ENCODE data around the gene ACTR1A. TPM values are rescaled to one million over a fixed set of nuclear protein-coding genes. Genes with fewer than 3 reads are reported as not detected.

The ACTR1A gene
- total RNA-seq, 4 donors from 2014 or later = 38.7 to 106 (median 70.9) TPM

GRCh38 chr10:102450124-102450373, 52.5 kb downstream of the ACTR1A start:
- no peak for TF ChIP-seq POLR2A (IDR thresholded peaks at IDR 0.05)
- TF ChIP-seq, protein P1, sequence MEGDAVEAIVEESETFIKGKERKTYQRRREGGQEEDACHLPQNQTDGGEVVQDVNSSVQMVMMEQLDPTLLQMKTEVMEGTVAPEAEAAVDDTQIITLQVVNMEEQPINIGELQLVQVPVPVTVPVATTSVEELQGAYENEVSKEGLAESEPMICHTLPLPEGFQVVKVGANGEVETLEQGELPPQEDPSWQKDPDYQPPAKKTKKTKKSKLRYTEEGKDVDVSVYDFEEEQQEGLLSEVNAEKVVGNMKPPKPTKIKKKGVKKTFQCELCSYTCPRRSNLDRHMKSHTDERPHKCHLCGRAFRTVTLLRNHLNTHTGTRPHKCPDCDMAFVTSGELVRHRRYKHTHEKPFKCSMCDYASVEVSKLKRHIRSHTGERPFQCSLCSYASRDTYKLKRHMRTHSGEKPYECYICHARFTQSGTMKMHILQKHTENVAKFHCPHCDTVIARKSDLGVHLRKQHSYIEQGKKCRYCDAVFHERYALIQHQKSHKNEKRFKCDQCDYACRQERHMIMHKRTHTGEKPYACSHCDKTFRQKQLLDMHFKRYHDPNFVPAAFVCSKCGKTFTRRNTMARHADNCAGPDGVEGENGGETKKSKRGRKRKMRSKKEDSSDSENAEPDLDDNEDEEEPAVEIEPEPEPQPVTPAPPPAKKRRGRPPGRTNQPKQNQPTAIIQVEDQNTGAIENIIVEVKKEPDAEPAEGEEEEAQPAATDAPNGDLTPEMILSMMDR (IDR thresholded peaks at IDR 0.05) = no peak
- Histone ChIP-seq H3K36me3 (no peaks in the 10 kb centered on the region), H3K4me1 (no peaks in the 10 kb centered on the region), H3K27me3 (no peaks in the 10 kb centered on the region), H3K9me3 (no peaks in the 10 kb centered on the region), H3K4me3 (peak overlapping the region; percentile 51 to 82), H3K27ac (peak overlapping the region; percentile 76 to 85)
- intact Hi-C loops (cut with DNase I; ENCODE audit: low total_unique reads) = no loop called here
- DNase-seq = no peak

GRCh38 chr10:102449321-102450123, 53.0 kb downstream of the ACTR1A start:
- Histone ChIP-seq H3K4me1 (no peaks in the 10 kb centered on the region), H3K27ac (peak overlapping the region; percentile 76 to 85), H3K9me3 (no peaks in the 10 kb centered on the region), H3K27me3 (no peaks in the 10 kb centered on the region), H3K4me3 (peak overlapping the region; percentile 51 to 82), H3K36me3 (no peaks in the 10 kb centered on the region)
- no peak for TF ChIP-seq POLR2A (IDR thresholded peaks at IDR 0.05)
- TF ChIP-seq, protein P1 (IDR thresholded peaks at IDR 0.05) = no peak
- DNase-seq = peak; percentile 63 to 78
- intact Hi-C loops (cut with DNase I; ENCODE audit: low total_unique reads) = no loop called here

- TF ChIP-seq, protein P1 (IDR thresholded peaks at IDR 0.05) = no peak
- no peak for TF ChIP-seq POLR2A (IDR thresholded peaks at IDR 0.05)
- Histone ChIP-seq H3K9me3 (no peaks in the 10 kb centered on the region), H3K27me3 (no peaks in the 10 kb centered on the region), H3K4me1 (no peaks in the 10 kb centered on the region), H3K4me3 (no peak overlapping the region), H3K27ac (no peak overlapping the region), H3K36me3 (no peaks in the 10 kb centered on the region)
- DNase-seq = no peak
- intact Hi-C loops (cut with DNase I; ENCODE audit: low total_unique reads) = no loop called here
Observed at GRCh38 chr10:102444851-102445250, 57.7 kb downstream of the ACTR1A start.

GRCh38 chr10:102438374-102438773, 64.1 kb downstream of the ACTR1A start:
- Histone ChIP-seq H3K4me1 (no peaks in the 10 kb centered on the region), H3K27me3 (no peaks in the 10 kb centered on the region), H3K27ac (no peak overlapping the region), H3K4me3 (no peak overlapping the region), H3K36me3 (no peaks in the 10 kb centered on the region), H3K9me3 (no peaks in the 10 kb centered on the region)
- TF ChIP-seq, protein P1 (IDR thresholded peaks at IDR 0.05) = no peak
- TF ChIP-seq POLR2A (IDR thresholded peaks at IDR 0.05) = no peak
- no peak for DNase-seq
- intact Hi-C loops (cut with DNase I; ENCODE audit: low total_unique reads) = no loop called here

DNA sequence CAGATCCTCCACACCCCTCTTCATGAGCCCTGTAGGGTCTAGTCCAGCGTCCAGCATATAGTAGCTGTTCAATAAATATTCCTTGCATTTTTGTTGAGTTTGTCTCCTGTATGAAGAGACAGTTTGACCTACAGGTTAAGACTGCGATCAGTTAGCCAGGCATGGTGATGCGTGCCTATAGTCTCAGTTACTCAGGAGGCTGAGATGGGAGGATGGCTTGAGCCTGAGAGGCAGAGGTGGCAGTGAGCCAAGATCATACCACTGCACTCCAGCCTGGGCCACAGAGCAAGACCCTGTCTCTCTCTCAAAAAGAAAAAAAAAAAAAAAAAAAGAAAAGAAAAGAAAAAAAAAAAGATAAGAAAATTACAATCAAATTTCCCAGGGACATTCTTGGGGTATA, 65.0 kb downstream of the ACTR1A start:
- intact Hi-C loops (cut with DNase I; ENCODE audit: low total_unique reads) = no loop called here
- Histone ChIP-seq H3K4me1 (no peaks in the 10 kb centered on the region), H3K27ac (no peak overlapping the region), H3K36me3 (no peaks in the 10 kb centered on the region), H3K9me3 (no peaks in the 10 kb centered on the region), H3K27me3 (no peaks in the 10 kb centered on the region), H3K4me3 (no peak overlapping the region)
- DNase-seq = no peak
- TF ChIP-seq, protein P1 (IDR thresholded peaks at IDR 0.05) = no peak
- TF ChIP-seq POLR2A (IDR thresholded peaks at IDR 0.05) = no peak
